GM04503 (cell line): ENCODE results near the gene DCUN1D1.

ENCODE experiments used
- DNase-seq: peaks from one replicate; pipeline ENCODE4 v3.0.0-alpha.2; 2012; ENCODE audit warnings: low read depth

The DCUN1D1 gene

GRCh38 chr3:182935803-182936202 lies 44.5 kb downstream of the DCUN1D1 start:
- DNase-seq: no peak

DNA sequence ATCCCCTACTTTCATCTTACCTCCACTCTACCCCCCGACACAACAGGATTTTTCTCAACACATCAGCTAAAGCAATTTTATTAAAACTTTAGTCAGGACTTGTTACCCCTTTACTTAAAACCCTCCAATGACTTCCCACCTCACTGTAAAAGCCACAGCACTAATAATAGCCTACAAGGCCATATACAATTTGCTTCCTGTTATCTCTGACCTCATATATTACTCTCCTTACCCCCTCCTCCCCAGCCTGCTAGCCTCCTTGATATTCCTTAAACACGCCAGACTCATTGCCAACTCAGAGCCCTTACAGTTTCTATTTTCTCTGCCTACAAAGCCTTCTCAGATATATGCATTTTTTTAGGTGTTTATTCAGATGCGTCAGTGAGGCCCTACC lies 54.4 kb downstream of the DCUN1D1 start:
- DNase-seq: no peak

DNA sequence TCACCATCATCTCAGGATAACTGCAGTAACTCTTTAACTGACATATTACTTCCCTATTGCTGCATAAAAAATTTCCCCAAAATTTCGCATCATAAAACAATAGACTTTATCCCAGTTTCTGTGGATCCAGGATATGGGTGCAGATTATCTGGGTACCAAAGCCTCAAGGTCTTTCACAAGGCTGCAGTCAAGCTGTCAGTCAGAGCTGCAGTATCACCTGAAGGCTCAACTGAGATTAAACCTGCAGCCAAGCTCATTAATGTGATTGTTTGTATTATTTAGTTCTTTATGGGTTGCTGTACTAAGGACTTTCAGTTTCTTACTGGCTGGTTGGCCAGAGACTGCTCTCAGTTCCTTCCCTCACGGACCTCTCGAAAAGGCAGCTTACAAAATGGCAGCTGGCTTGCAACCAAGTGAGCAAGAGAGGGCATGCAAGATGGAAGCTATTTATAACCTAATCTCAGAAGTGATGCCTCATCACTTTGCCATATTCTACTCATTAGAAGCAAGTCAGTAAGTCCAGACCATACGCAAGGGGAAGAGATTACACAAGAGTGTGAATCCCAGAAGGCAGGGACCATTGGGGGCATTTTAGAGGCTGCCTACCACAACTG lies 54.9 kb downstream of the DCUN1D1 start:
- DNase-seq: peak; percentile 54

- peak; percentile 11 for DNase-seq
Observed at GRCh38 chr3:182921665-182922355, 58.5 kb downstream of the DCUN1D1 start.

GRCh38 chr3:182920515-182921084 lies 59.7 kb downstream of the DCUN1D1 start:
- no peak for DNase-seq

GRCh38 chr3:182919866-182920357 lies 60.4 kb downstream of the DCUN1D1 start:
- no peak for DNase-seq

GRCh38 chr3:182917134-182917533 lies 63.2 kb downstream of the DCUN1D1 start:
- DNase-seq: no peak

GRCh38 chr3:182914341-182914740 lies 66.0 kb downstream of the DCUN1D1 start:
- DNase-seq: peak; percentile 9

GRCh38 chr3:182913889-182914288 lies 66.4 kb downstream of the DCUN1D1 start:
- DNase-seq: no peak

DNA sequence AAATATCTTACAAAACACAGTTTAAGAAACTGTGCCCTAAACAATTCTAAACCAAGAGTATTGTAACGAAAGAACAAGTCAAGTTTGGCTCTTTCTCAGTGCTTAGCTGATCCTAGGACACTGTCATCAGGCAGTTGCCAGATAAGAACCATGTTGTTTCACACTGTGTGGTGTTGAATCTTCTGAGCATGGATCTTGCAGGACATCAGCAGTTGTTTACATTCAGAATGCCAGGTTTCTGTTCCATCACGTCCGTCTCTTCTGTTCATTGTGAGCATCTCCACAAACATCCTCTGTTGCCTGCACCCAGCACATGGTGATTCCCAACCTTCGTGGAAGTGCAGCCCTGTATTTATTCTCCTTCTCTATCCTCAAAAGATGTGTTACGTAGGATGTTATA lies 67.9 kb downstream of the DCUN1D1 start:
- no peak for DNase-seq

DNA sequence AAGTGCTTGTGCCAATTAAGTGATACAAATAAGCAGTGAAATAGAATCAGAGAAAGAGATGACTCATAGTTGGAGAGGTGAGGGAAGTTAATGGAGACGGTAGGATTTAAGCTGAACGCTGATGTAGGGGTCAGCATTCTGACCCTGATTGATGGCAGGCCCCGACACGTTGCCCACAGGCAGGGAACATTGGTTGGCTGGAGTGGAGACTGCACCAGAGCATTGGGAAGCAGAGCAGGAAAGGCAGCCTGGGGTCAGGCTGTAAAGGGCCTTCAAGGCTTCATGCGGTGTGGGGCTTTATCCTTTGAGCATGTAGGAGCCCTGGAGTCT lies 68.6 kb downstream of the DCUN1D1 start:
- no peak for DNase-seq

DNA sequence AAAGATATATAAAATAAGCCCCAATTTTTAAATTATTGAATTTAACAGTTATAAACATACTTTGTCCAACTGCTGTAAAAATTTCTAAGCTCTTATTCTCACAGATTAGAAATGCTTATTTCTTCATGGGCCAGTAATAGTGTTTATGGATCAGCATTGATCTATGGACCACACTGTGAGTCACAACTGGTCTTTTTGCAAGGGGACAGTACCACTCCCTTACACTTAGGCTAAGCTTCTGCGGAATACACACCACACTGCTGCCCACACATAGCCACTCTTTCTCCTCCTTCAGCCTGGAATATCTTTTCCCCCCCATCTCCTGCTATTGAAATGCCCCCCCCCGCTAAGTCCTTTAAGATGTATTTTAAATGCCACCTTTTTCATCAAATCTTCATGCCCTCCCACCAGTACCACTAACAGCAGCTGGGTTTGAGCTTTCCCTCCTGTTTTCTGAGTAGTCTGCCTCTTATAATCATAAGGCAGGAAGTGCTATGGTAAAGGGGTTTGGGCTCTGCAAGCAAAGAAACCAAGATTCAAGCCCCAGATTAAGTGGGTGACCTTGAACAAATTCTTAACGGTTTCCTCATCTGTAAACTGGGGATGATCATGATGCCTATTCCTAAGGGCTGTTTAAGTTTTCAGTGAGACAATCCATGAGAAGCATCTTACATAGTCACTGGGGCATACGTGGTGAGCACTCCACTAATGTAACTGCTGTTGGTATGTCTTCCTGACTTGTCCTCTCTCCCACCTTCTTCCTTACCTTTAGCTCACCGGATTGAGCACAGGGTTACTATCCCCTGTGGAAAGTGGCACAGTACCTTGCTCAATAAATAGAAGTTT lies 69.2 kb downstream of the DCUN1D1 start:
- DNase-seq: no peak

- DNase-seq: no peak
Observed at GRCh38 chr3:182909318-182910040, 70.9 kb downstream of the DCUN1D1 start.

- DNase-seq: no peak
Observed at GRCh38 chr3:182908471-182908870, 71.9 kb downstream of the DCUN1D1 start.

GRCh38 chr3:182906036-182906435 lies 74.3 kb downstream of the DCUN1D1 start:
- no peak for DNase-seq

GRCh38 chr3:182905623-182906022 lies 74.7 kb downstream of the DCUN1D1 start:
- no peak for DNase-seq

DNA sequence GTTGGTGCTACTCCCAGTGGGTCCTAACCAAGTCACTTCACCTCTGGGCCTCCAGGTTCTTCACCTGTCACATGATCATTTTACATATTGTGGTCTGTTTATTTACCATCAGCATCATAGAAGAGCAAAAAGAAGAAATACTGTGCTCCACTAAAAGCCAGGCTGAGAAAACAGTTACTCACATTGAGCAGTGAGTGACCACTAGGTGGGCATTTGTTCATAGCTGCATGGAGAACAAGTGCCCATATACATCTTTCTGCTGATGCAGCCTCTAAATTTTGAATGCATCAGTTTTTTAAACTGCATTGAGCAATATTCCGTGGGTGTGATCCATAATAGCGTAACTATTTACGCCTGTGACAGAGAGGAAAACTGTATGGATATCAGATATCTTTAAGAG lies 76.2 kb downstream of the DCUN1D1 start:
- DNase-seq: no peak

DNA sequence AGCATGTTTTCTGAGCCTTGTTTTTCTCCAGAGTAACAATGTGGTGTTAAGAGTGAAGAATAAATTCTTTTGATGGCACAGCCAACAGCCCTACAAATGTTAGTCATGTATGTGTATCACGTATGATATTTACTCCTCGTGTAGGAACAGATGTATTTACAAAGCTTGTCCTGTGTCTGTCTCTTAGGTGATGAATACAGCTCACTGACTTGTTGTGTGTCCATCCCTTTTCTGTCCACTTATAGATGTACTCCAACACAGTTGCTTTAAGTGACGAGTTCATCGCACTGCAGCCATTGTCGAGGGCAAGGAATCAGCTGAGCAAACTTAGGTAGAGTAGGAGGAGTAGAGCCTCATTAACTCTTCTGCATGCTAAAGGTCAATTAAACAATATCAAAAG lies 78.1 kb downstream of the DCUN1D1 start:
- no peak for DNase-seq

DNA sequence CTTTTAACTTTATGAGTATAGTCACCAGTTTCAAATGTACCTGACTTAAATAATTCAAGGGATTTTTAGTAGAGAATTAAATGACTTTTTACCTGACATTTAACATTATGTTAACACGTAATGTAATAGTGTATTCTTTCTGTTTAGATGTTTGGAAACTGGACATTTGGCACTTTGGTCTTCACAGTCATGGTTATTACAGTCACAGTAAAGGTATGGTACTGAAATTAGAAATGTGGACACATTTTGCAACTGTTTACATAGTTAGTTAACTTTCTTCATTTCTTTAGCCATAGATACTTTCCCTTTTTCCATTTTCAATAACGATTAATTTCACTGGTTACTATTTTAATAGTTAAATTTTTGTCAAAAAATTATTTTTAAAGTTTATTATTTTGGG lies 83.8 kb downstream of the DCUN1D1 start:
- no peak for DNase-seq

DNA sequence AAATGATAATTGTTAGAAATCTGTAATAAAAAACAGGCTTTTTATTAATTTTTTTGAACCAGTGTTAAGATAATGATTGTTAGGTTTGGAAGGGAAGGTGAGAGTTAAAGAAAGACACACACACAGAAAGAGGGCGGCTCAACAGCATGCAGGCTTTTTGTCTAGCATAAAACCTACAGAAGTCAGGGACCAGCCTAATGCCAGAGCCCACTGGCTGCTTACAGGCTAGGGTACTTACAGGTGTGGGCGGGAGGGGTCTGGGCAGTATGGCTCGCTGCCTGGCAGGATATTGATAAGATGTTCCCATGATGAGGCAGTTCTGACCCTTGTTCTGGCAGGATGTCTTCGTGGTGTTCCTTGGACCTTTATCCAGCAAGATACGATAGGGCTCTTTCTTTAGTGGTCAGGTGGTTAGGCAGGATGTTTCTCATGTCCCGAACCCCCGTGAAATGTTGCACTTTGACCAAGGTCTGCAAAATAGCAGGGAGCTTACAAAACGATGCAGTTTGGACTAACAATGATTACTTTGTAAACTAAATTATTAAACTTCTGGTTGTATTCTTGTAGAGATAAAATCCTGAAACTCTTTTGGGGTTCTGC lies 84.7 kb downstream of the DCUN1D1 start:
- DNase-seq: no peak

- no peak for DNase-seq
Observed at GRCh38 chr3:182892226-182892625, 88.1 kb downstream of the DCUN1D1 start.

- no peak for DNase-seq
Observed at GRCh38 chr3:182891364-182891763, 89.0 kb downstream of the DCUN1D1 start.
